ENCODE data around the gene ZNF330.

GRCh38 chr4:141248029-141248428, 27.3 kb downstream of the ZNF330 start:
- TF ChIP-seq, protein P1, sequence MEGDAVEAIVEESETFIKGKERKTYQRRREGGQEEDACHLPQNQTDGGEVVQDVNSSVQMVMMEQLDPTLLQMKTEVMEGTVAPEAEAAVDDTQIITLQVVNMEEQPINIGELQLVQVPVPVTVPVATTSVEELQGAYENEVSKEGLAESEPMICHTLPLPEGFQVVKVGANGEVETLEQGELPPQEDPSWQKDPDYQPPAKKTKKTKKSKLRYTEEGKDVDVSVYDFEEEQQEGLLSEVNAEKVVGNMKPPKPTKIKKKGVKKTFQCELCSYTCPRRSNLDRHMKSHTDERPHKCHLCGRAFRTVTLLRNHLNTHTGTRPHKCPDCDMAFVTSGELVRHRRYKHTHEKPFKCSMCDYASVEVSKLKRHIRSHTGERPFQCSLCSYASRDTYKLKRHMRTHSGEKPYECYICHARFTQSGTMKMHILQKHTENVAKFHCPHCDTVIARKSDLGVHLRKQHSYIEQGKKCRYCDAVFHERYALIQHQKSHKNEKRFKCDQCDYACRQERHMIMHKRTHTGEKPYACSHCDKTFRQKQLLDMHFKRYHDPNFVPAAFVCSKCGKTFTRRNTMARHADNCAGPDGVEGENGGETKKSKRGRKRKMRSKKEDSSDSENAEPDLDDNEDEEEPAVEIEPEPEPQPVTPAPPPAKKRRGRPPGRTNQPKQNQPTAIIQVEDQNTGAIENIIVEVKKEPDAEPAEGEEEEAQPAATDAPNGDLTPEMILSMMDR (IDR thresholded peaks at IDR 0.05; ENCODE audit: low read depth, low read length): no peak
- TF ChIP-seq EZH2phosphoT487 (IDR thresholded peaks at IDR 0.05; ENCODE audit: low read depth): no peak
